Testis (tissue), 2 donors: ENCODE data around the gene NECTIN1.

Experiments used
- POLR2A ChIP-seq: fragments of 450-650 bp; IDR thresholded peaks from one replicate; pipeline ENCODE4 v1.6.1; 2017; ENCODE audit warnings: antibody characterized with exemption, mild to moderate bottlenecking, moderate library complexity
- TF ChIP-seq, protein P1 (sequence below), 3 experiments: fragments of 450-650 bp in 2 of 3; fragments of 200-600 bp in 1 of 3; sonication (generic) in 1 of 3; IDR thresholded peaks; one replicate each; pipeline ENCODE4 v1.5.1; 2016 to 2019; ENCODE audit warnings: antibody characterized with exemption in 3 of 3, mild to moderate bottlenecking in 2 of 3, moderate library complexity in 1 of 3

GRCh38 chr11:119712459-119713358, 16.3 kb downstream of the NECTIN1 start:
- TF ChIP-seq, protein P1, sequence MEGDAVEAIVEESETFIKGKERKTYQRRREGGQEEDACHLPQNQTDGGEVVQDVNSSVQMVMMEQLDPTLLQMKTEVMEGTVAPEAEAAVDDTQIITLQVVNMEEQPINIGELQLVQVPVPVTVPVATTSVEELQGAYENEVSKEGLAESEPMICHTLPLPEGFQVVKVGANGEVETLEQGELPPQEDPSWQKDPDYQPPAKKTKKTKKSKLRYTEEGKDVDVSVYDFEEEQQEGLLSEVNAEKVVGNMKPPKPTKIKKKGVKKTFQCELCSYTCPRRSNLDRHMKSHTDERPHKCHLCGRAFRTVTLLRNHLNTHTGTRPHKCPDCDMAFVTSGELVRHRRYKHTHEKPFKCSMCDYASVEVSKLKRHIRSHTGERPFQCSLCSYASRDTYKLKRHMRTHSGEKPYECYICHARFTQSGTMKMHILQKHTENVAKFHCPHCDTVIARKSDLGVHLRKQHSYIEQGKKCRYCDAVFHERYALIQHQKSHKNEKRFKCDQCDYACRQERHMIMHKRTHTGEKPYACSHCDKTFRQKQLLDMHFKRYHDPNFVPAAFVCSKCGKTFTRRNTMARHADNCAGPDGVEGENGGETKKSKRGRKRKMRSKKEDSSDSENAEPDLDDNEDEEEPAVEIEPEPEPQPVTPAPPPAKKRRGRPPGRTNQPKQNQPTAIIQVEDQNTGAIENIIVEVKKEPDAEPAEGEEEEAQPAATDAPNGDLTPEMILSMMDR (IDR thresholded peaks at IDR 0.05) = no peak
- TF ChIP-seq POLR2A = no peak
